ENCODE data around the gene EDN1. TPM values are rescaled to one million over a fixed set of nuclear protein-coding genes. Genes with fewer than 3 reads are reported as not detected.

Gene EDN1
- total and polyA plus RNA-seq, 3 donors from 2014 or later: 6.4 to 18.4 (median 12.8) TPM

- TF ChIP-seq, protein P1, sequence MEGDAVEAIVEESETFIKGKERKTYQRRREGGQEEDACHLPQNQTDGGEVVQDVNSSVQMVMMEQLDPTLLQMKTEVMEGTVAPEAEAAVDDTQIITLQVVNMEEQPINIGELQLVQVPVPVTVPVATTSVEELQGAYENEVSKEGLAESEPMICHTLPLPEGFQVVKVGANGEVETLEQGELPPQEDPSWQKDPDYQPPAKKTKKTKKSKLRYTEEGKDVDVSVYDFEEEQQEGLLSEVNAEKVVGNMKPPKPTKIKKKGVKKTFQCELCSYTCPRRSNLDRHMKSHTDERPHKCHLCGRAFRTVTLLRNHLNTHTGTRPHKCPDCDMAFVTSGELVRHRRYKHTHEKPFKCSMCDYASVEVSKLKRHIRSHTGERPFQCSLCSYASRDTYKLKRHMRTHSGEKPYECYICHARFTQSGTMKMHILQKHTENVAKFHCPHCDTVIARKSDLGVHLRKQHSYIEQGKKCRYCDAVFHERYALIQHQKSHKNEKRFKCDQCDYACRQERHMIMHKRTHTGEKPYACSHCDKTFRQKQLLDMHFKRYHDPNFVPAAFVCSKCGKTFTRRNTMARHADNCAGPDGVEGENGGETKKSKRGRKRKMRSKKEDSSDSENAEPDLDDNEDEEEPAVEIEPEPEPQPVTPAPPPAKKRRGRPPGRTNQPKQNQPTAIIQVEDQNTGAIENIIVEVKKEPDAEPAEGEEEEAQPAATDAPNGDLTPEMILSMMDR (IDR thresholded peaks at IDR 0.05): no peak
- no peak for TF ChIP-seq POLR2A (IDR thresholded peaks at IDR 0.05)
- Histone ChIP-seq H3K4me1 (no peaks in the 10 kb centered on the region), H3K27ac (no peak overlapping the region), H3K4me3 (no peak overlapping the region), H3K27me3 (no peaks in the 10 kb centered on the region), H3K9me3 (no peaks in the 10 kb centered on the region), H3K36me3 (ENCODE audit: low read depth, missing control alignments) (no peaks in the 10 kb centered on the region)
- 41 to 52% methylated on average over 2 of the region's 2 CpGs for WGBS, 2 donors
- intact Hi-C loops (cut with DNase I; ENCODE audit: low total_unique reads): no loop called here
- no peak for DNase-seq
Observed at GRCh38 chr6:12312736-12313135, 22.6 kb downstream of the EDN1 start.

DNA sequence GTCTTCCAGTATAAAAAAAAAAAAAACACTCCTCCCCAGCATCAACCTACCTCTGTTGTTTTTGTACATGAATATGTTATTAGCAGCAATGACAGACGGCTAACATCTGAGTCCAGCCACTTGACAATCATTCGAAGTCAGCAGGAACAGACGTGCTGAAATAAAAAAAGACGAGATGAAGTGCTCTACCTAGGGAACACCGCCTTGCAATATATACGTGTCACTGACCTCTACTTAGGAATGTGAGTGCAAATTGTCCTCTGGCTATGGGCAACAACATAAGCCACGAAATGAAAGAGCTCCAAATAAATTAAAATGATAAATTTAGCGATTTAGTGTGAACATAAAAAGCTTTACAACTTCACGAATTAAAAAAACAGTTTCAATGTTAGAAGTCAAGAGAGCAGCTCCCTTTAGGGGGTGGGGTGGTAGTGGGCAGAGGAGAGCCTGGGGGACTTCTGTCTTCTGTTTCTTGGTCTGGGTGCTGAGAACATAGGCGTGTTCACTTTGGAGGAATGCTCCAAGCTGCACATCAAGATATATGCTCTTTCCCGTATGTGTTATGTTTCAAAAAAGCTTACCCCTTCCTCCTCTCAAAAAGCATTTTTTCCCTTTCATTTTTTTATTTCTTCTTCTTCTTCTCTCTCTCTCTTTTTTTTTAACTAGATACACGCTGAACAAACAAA is 23.3 kb downstream of the EDN1 start:
- TF ChIP-seq, protein P1 (IDR thresholded peaks at IDR 0.05): no peak
- no peak for TF ChIP-seq POLR2A (IDR thresholded peaks at IDR 0.05)
- Histone ChIP-seq H3K36me3 (ENCODE audit: low read depth, missing control alignments) (no peaks in the 10 kb centered on the region), H3K4me1 (no peaks in the 10 kb centered on the region), H3K27me3 (no peaks in the 10 kb centered on the region), H3K4me3 (no peak overlapping the region), H3K27ac (no peak overlapping the region), H3K9me3 (no peaks in the 10 kb centered on the region)
- no peak for DNase-seq
- intact Hi-C loops (cut with DNase I; ENCODE audit: low total_unique reads): no loop called here
- 63 to 65% methylated on average over 12 of the region's 12 CpGs for WGBS, 2 donors

GRCh38 chr6:12313992-12314589 is 23.9 kb downstream of the EDN1 start:
- Histone ChIP-seq H3K27me3 (no peaks in the 10 kb centered on the region), H3K27ac (no peak overlapping the region), H3K4me1 (no peaks in the 10 kb centered on the region), H3K9me3 (no peaks in the 10 kb centered on the region), H3K36me3 (ENCODE audit: low read depth, missing control alignments) (no peaks in the 10 kb centered on the region), H3K4me3 (no peak overlapping the region)
- TF ChIP-seq, protein P1 (IDR thresholded peaks at IDR 0.05): no peak
- TF ChIP-seq POLR2A (IDR thresholded peaks at IDR 0.05): no peak
- intact Hi-C loops (cut with DNase I; ENCODE audit: low total_unique reads): no loop called here
- no peak for DNase-seq
- 58 to 60% methylated on average over 8 of the region's 8 CpGs for WGBS, 2 donors

DNA sequence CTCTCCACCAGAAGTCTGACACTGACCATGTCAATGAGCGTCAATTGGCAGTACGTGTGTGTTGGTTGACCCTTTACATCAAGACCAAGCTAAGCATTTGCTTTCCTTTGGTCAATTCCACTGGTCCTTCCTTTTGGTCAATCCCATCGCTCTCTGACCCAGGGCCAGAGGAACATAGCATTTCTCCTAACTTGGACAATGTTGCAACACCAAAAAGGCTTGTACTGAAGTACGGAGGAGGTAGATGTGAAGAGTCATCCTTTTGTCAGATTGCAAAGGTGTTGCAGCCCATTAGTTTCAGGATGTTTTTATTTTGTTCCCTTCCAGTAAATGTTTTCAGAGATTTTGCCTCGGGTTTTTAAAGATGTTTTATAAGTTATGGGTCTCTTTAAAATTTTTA is 24.6 kb downstream of the EDN1 start:
- H3K36me3 ChIP-seq (ENCODE audit: low read depth, missing control alignments): no peaks in the 10 kb centered on the region
- no peak for TF ChIP-seq POLR2A (IDR thresholded peaks at IDR 0.05)
- TF ChIP-seq, protein P1 (IDR thresholded peaks at IDR 0.05): no peak
- 68 to 79% methylated on average over 5 of the region's 5 CpGs for WGBS, 2 donors
- H3K4me1 ChIP-seq: no peaks in the 10 kb centered on the region
- no peak overlapping the region for H3K4me3 ChIP-seq
- no peaks in the 10 kb centered on the region for H3K27me3 ChIP-seq
- H3K27ac ChIP-seq: no peak overlapping the region
- no peak for DNase-seq
- no peaks in the 10 kb centered on the region for H3K9me3 ChIP-seq
- intact Hi-C loops (cut with DNase I; ENCODE audit: low total_unique reads): no loop called here

All from testis (tissue), 3 donors.